Measurements from ENCODE around the gene KCTD21.

The KCTD21 gene

DNA sequence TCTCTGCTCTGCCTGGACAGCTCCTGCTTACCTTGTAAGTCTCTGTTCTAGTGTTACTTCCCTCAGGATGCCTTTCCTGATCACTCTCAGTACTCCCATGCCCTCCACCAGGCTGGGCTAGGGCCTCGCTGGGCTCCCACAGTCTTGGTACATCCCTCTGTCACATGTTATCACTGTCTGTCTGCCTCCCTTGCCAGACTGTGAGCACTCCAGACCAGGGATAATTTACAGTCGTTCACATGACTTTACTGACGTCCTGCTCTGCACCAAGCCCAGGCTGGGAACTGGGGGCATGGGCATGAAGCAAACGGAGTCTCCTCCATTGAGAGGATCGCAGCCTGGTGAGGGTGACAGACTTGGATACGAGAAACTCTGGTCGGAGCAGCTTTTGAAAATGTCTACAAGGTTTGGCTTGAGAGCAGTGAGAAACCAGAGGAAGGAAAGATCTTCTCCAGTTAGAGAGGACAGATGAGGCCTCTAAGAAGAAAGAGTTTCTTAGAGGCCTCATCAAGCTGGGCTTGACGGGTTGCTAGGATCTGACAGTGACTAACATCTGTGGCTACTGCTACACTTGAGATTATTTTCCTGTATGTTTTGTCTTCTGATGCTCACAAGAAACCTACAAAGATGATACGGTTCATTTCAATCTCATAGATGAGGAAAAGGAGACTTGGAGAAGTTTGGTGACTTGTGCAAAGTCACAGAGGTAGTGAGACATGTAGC lies 12.8 kb upstream of the KCTD21 start:
- DNase-seq (ENCODE audit: low spot score), result no peak

DNA sequence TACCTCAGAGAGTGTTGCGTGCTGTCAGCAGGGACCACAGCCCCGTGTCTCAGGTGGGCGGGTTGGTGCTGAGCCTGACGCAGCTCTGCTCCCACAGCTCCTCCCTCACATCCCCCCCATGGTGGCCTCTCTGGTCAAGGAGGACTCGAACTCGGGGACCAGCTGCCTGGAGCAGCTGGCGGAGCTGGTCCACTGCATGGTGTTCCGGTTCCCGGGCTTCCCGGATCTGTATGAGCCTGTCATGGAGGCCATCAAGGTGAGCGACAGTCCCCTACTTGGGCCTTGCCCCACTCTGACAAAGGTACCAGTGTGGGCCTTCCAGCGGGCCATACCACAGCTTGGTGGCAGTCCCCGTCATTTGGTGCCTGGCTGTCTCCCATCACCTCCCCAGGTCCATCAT lies 12.1 kb upstream of the KCTD21 start:
- no peak for DNase-seq (ENCODE audit: low spot score)

DNA sequence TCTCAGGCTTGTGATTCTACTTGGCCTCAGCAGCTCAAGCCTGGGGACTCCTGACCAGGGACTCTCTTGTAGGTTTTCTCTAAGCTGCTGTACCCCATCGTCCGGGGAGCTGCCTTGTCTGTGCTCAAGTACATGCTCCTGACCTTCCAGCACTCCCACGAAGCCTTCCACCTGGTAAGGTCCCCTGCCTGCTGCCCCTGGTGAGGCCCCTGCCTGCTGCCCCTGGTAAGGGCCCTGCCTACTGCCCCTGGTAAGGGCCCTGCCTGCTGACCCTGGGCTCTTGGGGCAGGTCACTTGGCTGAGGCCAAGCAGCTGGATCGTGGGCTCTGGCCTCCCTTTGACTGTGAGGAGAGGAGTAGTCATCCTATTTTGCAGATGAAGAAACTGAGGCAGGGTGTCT lies 11.6 kb upstream of the KCTD21 start:
- no peak for DNase-seq (ENCODE audit: low spot score)

DNA sequence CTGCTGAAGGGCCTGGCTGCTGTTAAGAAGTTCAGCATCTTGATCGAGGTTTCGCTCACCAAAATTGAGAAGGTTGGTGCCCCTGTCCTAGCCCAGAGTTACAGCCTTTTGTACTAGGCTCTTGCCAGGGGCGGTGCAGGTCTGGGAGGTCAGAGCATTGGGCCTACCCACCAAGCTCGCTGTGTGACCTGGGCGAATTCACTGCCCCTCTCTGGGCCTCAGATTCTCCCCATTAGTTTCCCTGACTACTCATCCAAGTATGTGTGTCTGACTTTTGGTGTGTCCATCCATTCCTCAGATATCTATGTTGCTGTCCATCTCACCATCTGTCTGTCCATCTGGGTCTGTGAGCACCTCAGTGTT lies 11.2 kb upstream of the KCTD21 start:
- DNase-seq (ENCODE audit: low spot score), result no peak

DNA sequence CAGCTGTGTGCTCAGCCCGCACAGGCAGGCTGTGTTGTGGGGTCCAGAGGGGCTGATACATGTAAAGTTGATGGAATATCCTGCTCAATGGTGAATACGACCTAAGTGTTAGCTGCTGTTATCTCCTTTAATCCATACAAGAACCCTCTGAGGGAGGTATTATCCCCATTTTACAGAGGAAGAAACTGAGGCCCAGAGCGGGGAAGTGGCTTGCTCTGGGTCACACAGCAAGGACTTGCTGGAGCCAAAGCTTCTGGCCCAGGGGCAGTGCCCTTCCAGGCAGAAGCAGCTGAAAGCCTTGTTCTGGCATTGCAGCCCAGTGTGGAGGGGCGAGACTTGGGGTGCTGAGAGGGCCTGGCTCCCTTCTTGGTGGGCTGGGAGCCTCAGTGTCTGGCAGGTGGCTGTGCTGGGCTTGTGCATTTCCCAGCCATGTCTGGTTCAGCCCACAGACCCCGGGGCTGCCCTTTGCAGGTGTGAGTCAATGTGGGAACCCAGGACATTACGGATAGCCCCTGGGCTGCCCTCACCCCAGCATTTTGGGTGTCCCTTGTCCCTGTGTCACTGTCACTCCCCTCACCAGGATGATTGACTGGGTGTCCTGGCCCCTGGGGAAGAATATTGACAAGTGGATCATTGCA lies 10.7 kb upstream of the KCTD21 start:
- no peak for DNase-seq (ENCODE audit: low spot score)

DNA sequence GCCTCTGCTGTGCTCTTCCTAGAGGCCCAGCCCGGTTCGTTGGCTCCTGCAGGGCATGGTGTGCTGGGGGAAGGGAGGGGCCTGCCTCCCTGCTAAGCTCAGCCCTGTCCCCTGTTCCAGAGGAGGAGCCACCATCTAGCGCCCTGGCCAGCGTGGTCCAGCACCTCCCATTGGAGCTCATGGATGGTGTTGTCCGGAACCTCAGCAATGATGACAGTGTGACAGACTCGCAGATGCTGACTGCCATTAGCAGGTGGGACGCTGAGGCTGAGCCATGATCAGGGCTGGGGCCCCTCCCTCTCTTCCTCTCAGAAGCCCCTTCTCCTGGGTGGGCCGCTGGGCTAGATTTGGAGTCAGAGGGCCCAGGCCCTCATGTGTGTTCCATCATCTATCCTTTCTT lies 9.4 kb upstream of the KCTD21 start:
- no peak for DNase-seq (ENCODE audit: low spot score)

DNA sequence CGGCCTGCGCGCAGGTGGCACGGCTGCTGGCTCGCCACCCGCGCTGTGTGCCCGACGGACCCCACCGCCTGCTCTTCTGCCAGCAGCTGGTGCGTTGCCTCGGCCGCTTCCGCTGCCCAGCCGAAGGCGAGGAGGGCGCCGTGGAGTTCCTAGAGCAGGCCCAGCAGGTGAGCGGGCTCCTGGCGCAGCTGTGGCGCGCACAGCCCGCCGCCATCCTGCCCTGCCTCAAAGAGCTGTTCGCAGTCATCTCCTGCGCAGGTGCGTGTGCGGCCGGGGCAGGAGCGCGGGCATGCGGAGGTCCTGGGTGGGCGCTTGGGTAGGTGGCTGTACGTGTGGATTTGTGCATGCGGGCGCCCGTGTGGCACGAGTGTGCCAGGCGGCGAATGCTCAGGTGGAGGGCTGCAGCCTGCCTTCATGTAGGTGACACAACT lies 8.2 kb upstream of the KCTD21 start:
- DNase-seq (ENCODE audit: low spot score), result no peak

DNA sequence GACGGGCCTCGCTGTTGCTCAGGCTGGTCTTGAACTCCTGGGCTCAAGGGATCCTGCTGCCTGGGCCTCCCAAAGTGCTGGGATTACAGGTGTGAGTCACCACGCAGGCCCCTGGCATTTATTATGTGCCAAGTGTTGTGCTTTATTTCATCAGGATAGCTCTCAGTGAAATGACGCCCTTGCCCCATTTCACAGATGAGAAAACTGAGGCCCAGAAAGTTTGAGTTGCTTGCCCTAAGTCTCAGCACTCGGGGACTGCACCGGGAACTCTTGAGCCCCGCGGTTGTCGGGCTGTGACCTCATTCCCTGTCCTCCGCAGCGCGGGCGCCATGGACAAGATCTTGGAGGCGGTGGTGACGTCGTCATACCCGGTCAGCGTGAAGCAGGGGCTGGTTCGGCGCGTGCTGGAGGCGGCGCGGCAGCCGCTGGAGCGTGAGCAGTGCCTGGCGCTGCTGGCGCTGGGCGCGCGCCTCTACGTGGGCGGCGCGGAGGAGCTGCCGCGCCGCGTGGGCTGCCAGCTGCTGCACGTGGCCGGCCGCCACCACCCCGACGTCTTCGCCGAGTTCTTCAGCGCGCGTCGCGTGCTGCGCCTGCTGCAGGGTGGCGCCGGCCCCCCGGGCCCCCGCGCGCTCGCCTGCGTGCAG lies 7.6 kb upstream of the KCTD21 start:
- DNase-seq (ENCODE audit: low spot score), result no peak

DNA sequence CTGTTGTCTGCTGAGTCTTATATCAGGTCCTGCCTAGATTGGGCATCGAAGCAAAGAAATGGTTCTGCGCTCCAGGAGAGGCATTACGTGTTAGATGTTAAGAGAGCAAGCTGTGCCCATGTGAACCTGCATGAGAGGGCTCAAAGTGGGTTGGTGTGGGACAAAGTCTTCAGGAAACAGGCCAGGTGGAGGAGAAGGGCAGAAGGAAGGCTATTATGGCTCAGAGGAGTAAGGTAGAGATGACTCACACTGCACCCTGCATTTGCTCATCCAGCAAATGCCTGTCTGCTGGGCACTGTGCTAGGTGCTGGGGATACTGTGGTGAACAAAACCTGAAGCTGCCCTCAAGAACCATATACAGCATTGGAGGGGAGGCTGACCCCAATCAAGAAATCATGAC lies 6.1 kb upstream of the KCTD21 start:
- DNase-seq (ENCODE audit: low spot score), result no peak

DNA sequence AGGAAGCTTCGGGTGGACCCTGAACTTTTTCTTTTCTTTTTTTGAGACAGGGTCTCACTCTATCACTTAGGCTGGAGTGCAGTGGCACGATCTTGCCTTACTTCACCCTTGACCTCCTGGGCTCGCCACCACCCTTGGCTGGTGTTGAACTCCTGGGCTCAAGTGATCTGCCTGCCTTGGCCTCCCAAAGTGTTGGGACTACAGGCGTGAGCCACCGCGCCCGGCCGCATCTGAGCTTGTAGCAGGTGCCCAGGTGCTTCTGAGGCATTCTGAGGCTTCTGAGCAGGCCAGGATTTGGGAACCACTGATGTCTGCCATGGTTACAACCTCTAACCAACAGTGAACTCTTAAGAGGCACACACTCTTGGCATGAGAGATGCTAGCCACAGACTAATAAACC lies 5.4 kb upstream of the KCTD21 start:
- no peak for DNase-seq (ENCODE audit: low spot score)

DNA sequence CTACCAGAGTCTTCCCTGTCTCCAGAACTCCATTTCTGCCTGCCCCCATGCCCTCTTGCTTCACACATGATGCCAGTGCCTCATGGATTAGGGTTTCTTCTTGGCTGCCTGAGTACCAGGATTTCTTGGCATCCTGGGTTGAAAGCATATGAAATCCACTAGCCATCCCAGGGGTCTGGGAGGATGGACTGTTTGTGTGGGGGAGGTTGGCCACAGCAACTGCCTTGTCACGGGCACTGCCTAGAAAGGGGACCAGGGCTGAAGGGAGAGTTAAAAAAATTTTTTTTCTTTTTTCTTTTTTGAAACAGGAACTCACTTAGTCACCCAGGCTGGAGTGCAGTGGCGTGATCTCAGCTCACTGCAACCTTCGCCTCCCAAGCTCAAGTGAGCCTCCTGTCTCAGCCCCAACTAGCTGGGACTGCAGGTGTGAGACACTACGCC lies 4.5 kb upstream of the KCTD21 start:
- DNase-seq (ENCODE audit: low spot score), result peak; percentile 28

DNA sequence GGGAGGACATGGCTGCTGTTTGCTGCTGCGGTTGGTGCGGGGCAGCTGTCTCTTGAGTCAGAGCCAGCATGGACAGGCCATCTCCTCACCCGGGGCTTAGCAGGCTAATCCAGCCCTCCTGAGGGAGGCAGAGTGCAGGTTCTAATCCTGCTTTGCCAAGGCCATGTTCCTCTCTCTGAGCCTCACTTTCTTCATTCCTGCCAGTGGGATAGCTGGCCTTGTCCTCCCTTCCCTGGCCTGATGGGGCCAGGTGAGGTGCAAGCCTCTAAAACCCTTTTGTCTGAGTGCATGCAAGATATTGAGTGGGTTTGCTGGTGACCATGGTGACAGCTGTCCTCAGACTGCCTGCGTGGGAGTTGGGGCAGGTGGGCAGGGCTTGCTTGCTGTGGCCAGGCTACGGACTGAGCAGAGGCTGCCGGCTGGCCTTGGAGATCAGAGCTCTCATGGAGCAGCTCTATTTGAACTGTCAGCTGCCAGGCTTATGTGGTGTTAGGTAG lies 3.8 kb upstream of the KCTD21 start:
- DNase-seq (ENCODE audit: low spot score), result no peak

DNA sequence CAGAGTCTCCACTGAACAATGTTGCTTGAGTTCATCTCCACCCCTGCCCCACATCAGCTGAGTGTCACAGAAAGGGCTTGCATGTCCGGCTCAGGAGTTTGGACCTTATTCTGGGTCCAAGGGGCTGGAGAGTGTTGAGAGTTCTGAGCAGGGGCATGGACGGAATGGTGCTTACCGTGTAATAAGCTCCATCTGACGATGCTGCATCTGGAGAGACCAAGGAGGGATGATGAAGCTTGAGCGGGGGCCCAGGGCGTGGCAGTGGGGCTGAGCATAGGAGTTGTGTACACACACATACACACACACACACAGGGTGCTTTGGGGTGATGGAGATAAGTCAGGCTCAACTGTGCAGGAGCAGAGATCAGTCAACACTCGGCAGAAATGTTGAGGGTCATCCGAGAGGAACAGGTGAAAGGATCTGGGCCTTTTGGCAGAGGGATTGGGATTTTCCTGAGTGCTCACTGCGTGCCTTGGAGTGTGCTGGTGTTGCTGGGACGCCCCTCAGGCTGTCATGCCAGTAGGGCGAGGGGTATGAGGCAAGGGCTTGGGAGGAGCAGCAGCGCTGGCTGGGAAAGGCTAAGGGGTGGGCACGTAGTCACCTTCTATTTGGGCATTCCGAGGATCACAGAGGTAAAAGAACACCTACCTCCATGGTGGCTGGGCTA lies 2.6 kb upstream of the KCTD21 start:
- no peak for DNase-seq (ENCODE audit: low spot score)

DNA sequence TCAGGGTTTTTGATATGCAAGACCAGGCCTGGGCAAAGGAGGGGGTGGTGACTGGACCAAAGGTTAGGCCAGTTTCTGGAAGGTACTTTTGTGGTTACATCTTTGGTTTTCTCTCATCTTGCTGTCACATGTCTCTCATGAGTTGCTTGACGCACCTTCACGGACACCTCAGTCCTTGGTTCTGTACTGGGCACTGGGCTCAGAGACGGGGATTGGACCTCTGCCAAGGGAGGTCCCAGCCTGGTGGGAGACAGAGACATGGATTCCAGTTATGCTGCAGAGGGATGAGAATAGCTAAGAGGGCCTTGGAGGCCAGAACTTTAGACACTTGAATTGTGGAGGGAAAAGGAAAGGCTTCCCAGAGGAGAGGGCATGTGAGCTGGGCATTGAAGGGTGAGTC lies 1.9 kb upstream of the KCTD21 start:
- DNase-seq (ENCODE audit: low spot score), result no peak

DNA sequence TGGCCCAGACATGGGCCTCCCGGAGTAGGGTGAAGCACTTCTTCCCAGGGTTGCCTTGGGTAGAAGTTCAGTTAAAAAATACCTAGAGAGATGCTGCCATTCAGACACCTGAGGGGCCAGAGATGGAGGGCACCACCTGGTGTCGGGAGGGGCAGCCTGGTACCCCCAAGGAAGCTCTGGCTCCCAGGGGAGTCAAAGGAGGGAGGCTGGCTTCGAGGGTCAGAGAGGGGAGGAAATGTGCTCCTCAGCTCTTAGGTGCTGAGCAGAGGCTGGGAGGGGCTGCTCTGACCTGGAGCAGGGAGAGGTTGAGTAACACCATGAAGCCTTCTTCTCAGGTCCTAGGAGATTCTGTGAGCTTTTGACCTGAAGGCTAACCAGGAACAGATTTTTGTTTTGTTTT lies 1.4 kb upstream of the KCTD21 start:
- DNase-seq (ENCODE audit: low spot score), result no peak

DNA sequence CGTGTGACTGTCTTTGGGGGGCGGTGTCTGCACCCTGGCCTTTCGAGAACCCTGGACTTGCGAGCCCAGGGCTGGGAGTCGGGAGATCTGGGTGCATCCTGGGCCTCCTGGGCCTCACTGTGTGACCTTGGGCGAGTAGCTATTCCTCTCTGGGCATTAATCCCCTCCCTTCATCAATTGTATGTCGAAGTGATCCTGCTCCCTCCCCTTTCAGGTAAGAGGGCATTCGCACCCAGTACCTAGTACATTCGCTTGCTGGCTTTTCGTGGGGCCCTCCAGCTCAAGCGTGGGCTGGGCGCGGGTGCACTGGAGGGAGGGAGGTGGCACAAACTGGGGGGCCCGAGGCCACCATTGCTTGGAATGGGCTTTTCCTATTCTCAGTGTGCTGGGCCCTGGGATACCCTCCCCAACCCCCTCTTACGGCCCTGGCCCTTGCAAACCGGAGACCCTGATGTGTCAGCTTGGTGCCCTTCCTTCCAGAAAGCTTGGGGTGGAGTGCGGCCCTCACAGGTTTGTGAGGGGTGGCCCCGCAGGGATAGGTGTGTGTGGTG lies 823 bp upstream of the KCTD21 start:
- DNase-seq (ENCODE audit: low spot score), result no peak

DNA sequence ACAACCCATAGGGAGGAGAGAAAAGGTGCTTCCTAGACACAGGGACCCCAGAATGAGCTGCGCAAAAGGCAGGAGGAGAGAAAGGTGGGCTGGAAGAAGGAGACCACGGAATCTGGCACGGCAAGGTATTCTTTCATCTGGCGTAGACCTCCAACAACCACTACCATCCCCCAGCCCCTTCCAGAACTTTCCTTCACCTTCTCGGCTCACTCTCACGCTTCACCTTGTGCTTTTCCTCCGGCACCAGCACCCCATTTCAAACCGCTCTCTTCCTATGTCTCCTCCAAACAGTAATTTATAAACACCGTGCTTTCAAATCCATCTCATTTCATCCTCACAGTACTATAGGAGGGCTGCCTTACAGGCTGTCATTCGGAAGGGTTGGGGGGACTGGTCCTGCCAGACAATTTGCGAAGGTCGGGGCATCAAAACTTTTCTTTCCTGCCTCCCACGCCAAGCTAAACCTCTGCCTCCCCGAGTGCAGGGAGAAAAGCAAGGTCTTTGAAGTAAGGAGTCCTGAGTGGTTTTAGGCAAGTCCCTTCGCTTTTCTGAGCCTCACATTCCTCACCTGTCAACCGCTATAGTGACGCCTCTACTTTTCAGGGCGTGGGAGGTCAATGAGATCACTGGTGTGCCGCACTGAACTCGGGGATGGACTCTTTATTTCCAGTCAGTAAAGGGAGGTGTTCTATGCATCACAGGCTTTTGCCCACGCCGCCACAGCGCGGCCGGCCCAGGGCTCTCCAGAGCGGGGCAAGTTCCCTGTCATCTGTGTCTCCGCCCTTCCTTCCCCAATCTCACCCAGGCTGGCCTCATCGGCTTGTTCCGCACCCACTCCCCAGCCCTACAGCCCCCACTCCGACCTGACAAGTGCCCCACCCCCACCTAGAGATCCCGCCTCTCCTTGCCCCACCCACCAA lies 800 bp downstream of the KCTD21 start:
- DNase-seq (ENCODE audit: low spot score), result no peak

DNA sequence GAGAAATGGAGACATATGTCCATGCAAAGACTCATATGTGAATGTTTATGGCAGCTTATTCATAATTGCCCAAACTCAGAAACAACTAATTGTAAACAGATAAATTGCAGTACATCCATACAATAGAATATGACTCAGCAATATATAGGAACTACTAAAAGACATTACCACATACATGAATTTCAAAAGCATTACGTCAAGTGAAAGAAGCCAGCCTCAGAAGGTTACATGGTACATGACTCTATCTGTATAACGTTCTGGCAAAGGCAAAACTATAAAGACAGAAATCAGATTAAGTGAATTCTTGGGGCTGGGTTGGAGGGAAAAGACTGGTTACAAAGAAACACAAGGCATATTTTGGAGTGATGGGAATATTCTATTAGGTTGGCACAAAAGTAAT lies 7.2 kb downstream of the KCTD21 start:
- no peak for DNase-seq (ENCODE audit: low spot score)

DNA sequence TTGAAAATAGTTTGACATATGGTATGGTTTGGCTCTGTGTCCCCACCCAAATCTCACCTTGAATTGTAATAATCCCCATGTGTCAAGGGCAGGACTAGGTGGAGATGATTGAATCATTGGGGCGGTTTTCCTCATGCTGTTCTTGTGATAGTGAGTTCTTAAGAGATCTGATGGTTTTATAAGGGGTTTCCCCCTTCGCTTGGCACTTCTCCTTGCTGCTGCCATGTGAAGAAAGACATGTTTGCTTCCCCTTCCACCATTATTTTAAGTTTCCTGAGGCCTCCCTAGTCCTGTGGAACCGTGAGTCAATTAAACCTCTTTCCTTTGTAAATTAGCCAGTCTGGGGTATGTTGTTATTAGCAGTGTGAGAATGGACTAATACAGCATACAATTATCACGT lies 7.7 kb downstream of the KCTD21 start:
- no peak for DNase-seq (ENCODE audit: low spot score)

DNA sequence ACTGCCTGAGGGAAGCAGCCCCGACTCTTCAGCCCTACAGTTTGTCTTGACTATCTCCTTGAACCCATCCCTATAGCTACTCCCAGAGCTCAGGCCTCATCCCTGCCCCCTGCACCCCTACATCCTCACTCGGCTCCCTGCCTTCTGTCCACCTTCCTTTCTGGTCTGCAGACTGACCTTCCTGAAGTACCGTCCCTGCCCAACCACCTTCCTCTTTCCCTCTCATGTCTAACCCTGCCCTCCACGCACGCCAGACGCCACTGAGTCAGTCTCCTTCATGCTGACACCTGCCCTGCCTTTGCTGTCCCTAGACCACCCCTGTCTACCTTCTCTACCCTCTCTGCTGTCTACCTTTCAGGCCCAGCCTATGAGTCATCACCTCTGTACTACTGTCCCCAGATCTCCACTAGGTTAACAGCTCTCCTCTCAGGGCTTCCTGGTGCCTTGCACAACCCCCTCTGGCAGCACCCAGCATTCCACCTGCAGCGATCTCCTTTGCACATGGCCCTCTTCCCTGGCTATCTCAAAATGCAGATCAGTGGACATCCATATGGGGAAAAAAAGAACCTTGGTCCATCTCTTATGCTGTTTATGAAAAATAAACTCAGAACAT lies 8.9 kb downstream of the KCTD21 start:
- DNase-seq (ENCODE audit: low spot score), result no peak

DNA sequence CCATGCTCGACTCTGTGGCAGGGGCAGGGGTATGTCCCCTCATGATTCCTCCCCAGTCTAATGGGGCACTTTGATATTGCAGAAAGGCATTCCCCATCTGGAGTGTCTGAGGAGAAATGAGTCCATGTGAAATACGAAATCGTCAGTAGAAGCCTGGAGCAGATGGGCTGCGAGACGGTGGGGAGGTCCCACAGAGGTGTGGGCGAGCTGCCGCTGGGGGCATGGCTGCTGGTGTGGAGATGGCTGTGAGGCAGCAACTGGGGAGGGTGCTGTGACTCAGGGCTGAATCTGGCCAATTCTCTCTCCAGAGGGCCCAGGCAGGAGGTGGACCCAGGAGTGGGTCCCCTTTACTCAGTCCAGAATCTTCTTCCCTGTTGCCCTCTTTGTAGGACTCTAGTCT lies 11.2 kb downstream of the KCTD21 start:
- no peak for DNase-seq (ENCODE audit: low spot score)

Data from GM03348 (cell line).